Fibroblast of lung (primary cell): ENCODE measurements around the gene SEC14L1. TPM values are rescaled to one million over a fixed set of nuclear protein-coding genes. Genes with fewer than 3 reads are reported as not detected.

Experiments
- DNase-seq, 2 donors: peaks; one replicate each; pipeline versions ENCODE4 v3.0.0 to v3.0.0-alpha.2; 2010; ENCODE audit warnings: low read depth in 2 of 2
- H2AFZ ChIP-seq: 2 replicates; pipeline ENCODE4 v1.5.1; 2012; ENCODE audit warnings: low read length, control low read depth, inconsistent platforms
- H3K27ac ChIP-seq: 2 replicates; pipeline ENCODE4 v1.5.1; 2011; ENCODE audit warnings: low read length, control low read depth; ENCODE audit not compliant: insufficient read depth
- H3K27me3 ChIP-seq: 2 replicates; pipeline ENCODE4 v1.5.1; 2011; ENCODE audit warnings: mild to moderate bottlenecking, low read length; ENCODE audit not compliant: control insufficient read depth, insufficient read depth
- H3K36me3 ChIP-seq: 2 replicates; pipeline ENCODE4 v1.5.1; 2011; ENCODE audit warnings: low read length; ENCODE audit not compliant: control insufficient read depth, insufficient read depth
- H3K4me1 ChIP-seq: 2 replicates; pipeline ENCODE4 v1.5.1; 2011; ENCODE audit warnings: low read length; ENCODE audit not compliant: control insufficient read depth, insufficient read depth; ENCODE audit errors: extremely low read depth
- H3K4me2 ChIP-seq: 2 replicates; pipeline ENCODE4 v1.5.1; 2011; ENCODE audit warnings: low read length, control low read depth; ENCODE audit not compliant: insufficient read depth; ENCODE audit errors: extremely low read depth
- H3K4me3 ChIP-seq, 4 experiments: fragments of 200-600 bp in 1 of 4; sonication (generic) in 1 of 4; replicated peaks in 1 of 4; 2 replicates each; pipeline ENCODE4 v1.5.1; 2011 to 2016; ENCODE audit warnings: low read length in 4 of 4, low read depth in 3 of 4, mild to moderate bottlenecking in 3 of 4, control low read depth in 2 of 4, inconsistent platforms in 1 of 4, mixed read lengths in 1 of 4; ENCODE audit not compliant: insufficient read depth in 1 of 4; ENCODE audit errors: control extremely low read depth in 1 of 4
- H3K79me2 ChIP-seq: 2 replicates; pipeline ENCODE4 v1.5.1; 2012; ENCODE audit warnings: mild to moderate bottlenecking, low read length, inconsistent platforms; ENCODE audit not compliant: control insufficient read depth, insufficient read depth
- H3K9ac ChIP-seq: 2 replicates; pipeline ENCODE4 v1.5.1; 2011; ENCODE audit warnings: mild to moderate bottlenecking, low read length, control low read depth; ENCODE audit not compliant: insufficient read depth
- H3K9me3 ChIP-seq: 2 replicates; pipeline ENCODE4 v1.5.1; 2012; ENCODE audit warnings: low read depth, low read length; ENCODE audit not compliant: control insufficient read depth, insufficient read depth
- H4K20me1 ChIP-seq: 2 replicates; pipeline ENCODE4 v1.5.1; 2011; ENCODE audit warnings: low read length; ENCODE audit not compliant: control insufficient read depth, insufficient read depth; ENCODE audit errors: extremely low read depth
- EZH2 ChIP-seq: IDR thresholded peaks from 2 replicates; pipeline ENCODE4 v1.5.1; 2012; ENCODE audit warnings: low read length, control low read depth, mild to moderate bottlenecking; ENCODE audit errors: missing control alignments
- polyA plus RNA-seq, 2 donors: library from polyadenylated mRNA; depleted of rRNA in 1 of 2; stranded (reverse) in 1 of 2; unstranded in 1 of 2; fragments of >200 nt; gene quantifications; 2 replicates each; pipeline ENCODE4 v1.2.1, GENCODE V29; 2011 to 2012; ENCODE audit warnings: missing spikeins in 1 of 2
- total RNA-seq: library from RNA; depleted of rRNA; stranded (reverse); fragments of >200 nt; gene quantifications from 2 replicates; pipeline ENCODE4 v1.2.1, GENCODE V29; 2014
- TF ChIP-seq, protein P1 (sequence below), 2 donors: IDR thresholded peaks in 1 of 2; conservative IDR thresholded peaks in 1 of 2; 1 replicate in 1 of 2; 2 replicates in 1 of 2; pipeline ENCODE4 v1.5.1; 2011 to 2012; ENCODE audit warnings: low read length in 2 of 2, control low read depth in 1 of 2, inconsistent platforms in 1 of 2, low read depth in 1 of 2, mild to moderate bottlenecking in 1 of 2

The SEC14L1 gene
- total and polyA plus RNA-seq, 2 donors (not counting 1 experiment from before 2014, with no cell fraction given): 21.1 to 32.9 TPM

DNA sequence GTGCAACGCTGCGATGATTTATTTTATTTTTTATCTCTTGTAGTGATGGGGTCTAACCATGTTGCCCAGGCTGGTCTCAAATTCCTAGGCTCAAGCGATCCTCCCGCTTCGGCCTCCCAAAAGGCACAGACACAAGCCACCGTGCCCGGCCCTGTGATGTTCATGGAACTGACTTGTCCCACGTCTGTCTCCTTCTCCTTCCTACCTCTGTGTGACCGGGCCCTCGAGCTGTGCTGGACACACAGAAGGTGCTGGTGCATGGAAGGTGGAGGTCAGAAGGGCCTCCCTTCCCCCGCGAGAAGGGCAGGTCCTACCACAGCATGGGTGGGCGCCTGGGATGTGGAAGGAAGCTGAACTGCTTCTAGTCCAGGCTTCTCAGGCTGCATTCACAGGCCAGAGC, 88.0 kb downstream of the SEC14L1 start:
- Histone ChIP-seq H3K4me3 (no peak overlapping the region), H3K9me3 (no peaks in the 10 kb centered on the region), H4K20me1 (no peaks in the 10 kb centered on the region), H3K4me2 (no peak overlapping the region), H3K36me3 (no peaks in the 10 kb centered on the region), H3K9ac (no peak overlapping the region), H3K27me3 (no peaks in the 10 kb centered on the region), H3K27ac (no peak overlapping the region), H2AFZ (no peak overlapping the region), H3K79me2 (no peaks in the 10 kb centered on the region), H3K4me1 (no peaks in the 10 kb centered on the region)
- TF ChIP-seq EZH2: no peak
- TF ChIP-seq, protein P1, sequence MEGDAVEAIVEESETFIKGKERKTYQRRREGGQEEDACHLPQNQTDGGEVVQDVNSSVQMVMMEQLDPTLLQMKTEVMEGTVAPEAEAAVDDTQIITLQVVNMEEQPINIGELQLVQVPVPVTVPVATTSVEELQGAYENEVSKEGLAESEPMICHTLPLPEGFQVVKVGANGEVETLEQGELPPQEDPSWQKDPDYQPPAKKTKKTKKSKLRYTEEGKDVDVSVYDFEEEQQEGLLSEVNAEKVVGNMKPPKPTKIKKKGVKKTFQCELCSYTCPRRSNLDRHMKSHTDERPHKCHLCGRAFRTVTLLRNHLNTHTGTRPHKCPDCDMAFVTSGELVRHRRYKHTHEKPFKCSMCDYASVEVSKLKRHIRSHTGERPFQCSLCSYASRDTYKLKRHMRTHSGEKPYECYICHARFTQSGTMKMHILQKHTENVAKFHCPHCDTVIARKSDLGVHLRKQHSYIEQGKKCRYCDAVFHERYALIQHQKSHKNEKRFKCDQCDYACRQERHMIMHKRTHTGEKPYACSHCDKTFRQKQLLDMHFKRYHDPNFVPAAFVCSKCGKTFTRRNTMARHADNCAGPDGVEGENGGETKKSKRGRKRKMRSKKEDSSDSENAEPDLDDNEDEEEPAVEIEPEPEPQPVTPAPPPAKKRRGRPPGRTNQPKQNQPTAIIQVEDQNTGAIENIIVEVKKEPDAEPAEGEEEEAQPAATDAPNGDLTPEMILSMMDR (conservative IDR thresholded peaks at IDR 0.05 in 1 of 2, IDR thresholded peaks at IDR 0.05 in 1 of 2; ENCODE audit: low read depth in 1 of 2, low read length in 2 of 2): no peak
- no peak for DNase-seq

DNA sequence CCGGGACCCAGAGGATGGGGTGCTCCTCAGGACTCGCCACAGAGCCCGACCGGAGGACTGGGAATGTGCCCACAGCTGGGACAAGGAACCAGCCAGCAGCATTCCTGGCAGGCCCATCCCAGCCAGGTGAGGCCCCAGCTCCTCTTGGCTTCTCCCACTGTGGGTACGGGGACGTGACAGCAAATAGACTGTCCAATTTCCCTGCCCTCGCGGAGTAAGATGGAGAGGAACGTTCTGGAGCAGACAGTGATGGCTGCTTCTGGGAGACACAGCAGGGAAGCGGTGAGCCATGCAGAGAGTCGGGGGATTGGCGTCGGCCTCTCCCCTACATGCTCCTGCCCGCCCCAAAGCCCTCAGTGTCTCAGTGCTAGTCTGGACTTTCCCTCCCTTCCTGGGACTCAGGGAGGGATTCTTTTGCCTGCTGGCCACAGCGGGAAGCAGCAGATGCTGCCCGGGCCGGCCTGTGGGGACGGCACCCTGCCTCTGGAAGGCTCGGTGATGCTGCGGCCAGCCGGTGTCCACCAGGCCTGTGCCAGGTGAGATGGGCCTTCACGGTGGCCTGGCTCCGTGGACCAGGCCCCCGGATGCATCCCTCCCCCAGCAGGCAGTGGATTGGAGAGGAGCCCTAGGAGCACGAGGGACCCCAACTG, 89.1 kb downstream of the SEC14L1 start:
- Histone ChIP-seq H3K79me2 (no peaks in the 10 kb centered on the region), H3K4me3 (no peak overlapping the region), H3K36me3 (no peaks in the 10 kb centered on the region), H2AFZ (no peak overlapping the region), H3K9ac (no peak overlapping the region), H3K9me3 (no peaks in the 10 kb centered on the region), H3K27ac (no peak overlapping the region), H3K4me1 (no peaks in the 10 kb centered on the region), H3K27me3 (no peaks in the 10 kb centered on the region), H4K20me1 (no peaks in the 10 kb centered on the region), H3K4me2 (no peak overlapping the region)
- no peak for DNase-seq
- no peak for TF ChIP-seq EZH2
- TF ChIP-seq, protein P1 (conservative IDR thresholded peaks at IDR 0.05 in 1 of 2, IDR thresholded peaks at IDR 0.05 in 1 of 2; ENCODE audit: low read depth in 1 of 2, low read length in 2 of 2): no peak

DNA sequence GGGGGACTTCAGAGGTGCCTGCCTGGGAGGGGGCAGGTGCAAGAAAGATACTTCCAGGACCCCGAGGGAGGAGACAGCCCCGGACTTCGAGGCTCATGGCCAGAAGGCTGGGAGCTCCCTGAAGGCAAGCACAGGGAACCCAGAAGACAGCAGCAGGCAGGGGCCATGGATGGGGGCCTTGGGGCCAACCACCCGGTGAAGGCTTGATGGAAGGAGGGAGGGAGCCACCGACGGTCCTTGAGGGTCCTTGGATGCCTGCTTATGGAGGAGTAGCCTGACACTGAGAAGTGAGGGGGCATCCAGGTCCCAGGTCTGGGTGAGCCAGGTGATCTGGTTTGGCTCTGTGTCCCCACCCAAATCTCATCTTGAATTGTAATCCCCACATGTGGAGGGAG, 89.7 kb downstream of the SEC14L1 start:
- no peaks in the 10 kb centered on the region for H4K20me1 ChIP-seq
- no peak overlapping the region for H3K4me2 ChIP-seq
- DNase-seq: no peak
- H3K27ac ChIP-seq: no peak overlapping the region
- no peaks in the 10 kb centered on the region for H3K27me3 ChIP-seq
- TF ChIP-seq, protein P1 (conservative IDR thresholded peaks at IDR 0.05 in 1 of 2, IDR thresholded peaks at IDR 0.05 in 1 of 2; ENCODE audit: low read depth in 1 of 2, low read length in 2 of 2): no peak
- TF ChIP-seq EZH2: no peak
- no peak overlapping the region for H3K9ac ChIP-seq
- H3K36me3 ChIP-seq: no peaks in the 10 kb centered on the region
- no peaks in the 10 kb centered on the region for H3K79me2 ChIP-seq
- no peak overlapping the region for H2AFZ ChIP-seq
- H3K9me3 ChIP-seq: no peaks in the 10 kb centered on the region
- H3K4me1 ChIP-seq: no peaks in the 10 kb centered on the region
- H3K4me3 ChIP-seq: no peak overlapping the region
